NCI-H446 treated with DMSO at 0.1 percent for 48 hours (cell line): ENCODE measurements around the gene PPIL1.

Experiments used
- DNase-seq: peaks from one replicate; lab custom pipeline; 2025; lab: John Stamatoyannopoulos, UW

The PPIL1 gene

GRCh38 chr6:36888654-36889481 lies 14.3 kb upstream of the PPIL1 start:
- DNase-seq: no peak

- DNase-seq: no peak
Measured at GRCh38 chr6:36888115-36888643, 13.6 kb upstream of the PPIL1 start.

GRCh38 chr6:36886950-36887618 lies 12.5 kb upstream of the PPIL1 start:
- no peak for DNase-seq

- DNase-seq: peak; percentile 97
Measured at GRCh38 chr6:36885461-36886401, 11.1 kb upstream of the PPIL1 start, which contains the start of gene C6orf89. Gene C6orf89 (plus strand): TSS chr6:36885952. CDS start chr6:36899445, 13,493 bp downstream.

GRCh38 chr6:36884610-36885009 lies 10.0 kb upstream of the PPIL1 start:
- DNase-seq: no peak

- no peak for DNase-seq
Measured at GRCh38 chr6:36875250-36875633, 639 bp upstream of the PPIL1 start.

GRCh38 chr6:36873612-36874442 lies 776 bp downstream of the PPIL1 start:
- DNase-seq: no peak

- DNase-seq: no peak
Measured at GRCh38 chr6:36873115-36873514, 1.5 kb downstream of the PPIL1 start.

GRCh38 chr6:36871686-36872085 lies 2.9 kb downstream of the PPIL1 start:
- DNase-seq: no peak

- DNase-seq: no peak
Measured at GRCh38 chr6:36867471-36868224, 7.0 kb downstream of the PPIL1 start.

GRCh38 chr6:36865835-36866234 lies 8.8 kb downstream of the PPIL1 start:
- no peak for DNase-seq

GRCh38 chr6:36863670-36864540 lies 10.7 kb downstream of the PPIL1 start:
- DNase-seq: no peak

GRCh38 chr6:36862848-36863382 lies 11.7 kb downstream of the PPIL1 start:
- no peak for DNase-seq

- DNase-seq: no peak
Measured at GRCh38 chr6:36862164-36862847, 12.3 kb downstream of the PPIL1 start.

- DNase-seq: no peak
Measured at GRCh38 chr6:36860126-36860525, 14.5 kb downstream of the PPIL1 start.

- no peak for DNase-seq
Measured at GRCh38 chr6:36858407-36858981, 16.1 kb downstream of the PPIL1 start.

- DNase-seq: no peak
Measured at GRCh38 chr6:36857325-36857724, 17.3 kb downstream of the PPIL1 start.

- DNase-seq: no peak
Measured at GRCh38 chr6:36856277-36856676, 18.3 kb downstream of the PPIL1 start.
